Measurements from ENCODE around the gene MTMR2.

The MTMR2 gene

GRCh38 chr11:95803973-95804372 lies 119.9 kb downstream of the MTMR2 start:
- DNase-seq, result no peak
- TF ChIP-seq, protein P1, sequence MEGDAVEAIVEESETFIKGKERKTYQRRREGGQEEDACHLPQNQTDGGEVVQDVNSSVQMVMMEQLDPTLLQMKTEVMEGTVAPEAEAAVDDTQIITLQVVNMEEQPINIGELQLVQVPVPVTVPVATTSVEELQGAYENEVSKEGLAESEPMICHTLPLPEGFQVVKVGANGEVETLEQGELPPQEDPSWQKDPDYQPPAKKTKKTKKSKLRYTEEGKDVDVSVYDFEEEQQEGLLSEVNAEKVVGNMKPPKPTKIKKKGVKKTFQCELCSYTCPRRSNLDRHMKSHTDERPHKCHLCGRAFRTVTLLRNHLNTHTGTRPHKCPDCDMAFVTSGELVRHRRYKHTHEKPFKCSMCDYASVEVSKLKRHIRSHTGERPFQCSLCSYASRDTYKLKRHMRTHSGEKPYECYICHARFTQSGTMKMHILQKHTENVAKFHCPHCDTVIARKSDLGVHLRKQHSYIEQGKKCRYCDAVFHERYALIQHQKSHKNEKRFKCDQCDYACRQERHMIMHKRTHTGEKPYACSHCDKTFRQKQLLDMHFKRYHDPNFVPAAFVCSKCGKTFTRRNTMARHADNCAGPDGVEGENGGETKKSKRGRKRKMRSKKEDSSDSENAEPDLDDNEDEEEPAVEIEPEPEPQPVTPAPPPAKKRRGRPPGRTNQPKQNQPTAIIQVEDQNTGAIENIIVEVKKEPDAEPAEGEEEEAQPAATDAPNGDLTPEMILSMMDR (IDR thresholded peaks at IDR 0.05; ENCODE audit: low read depth, low read length), result no peak
- peaks cover 60% of the 10 kb centered on the region for H3K36me3 ChIP-seq

DNA sequence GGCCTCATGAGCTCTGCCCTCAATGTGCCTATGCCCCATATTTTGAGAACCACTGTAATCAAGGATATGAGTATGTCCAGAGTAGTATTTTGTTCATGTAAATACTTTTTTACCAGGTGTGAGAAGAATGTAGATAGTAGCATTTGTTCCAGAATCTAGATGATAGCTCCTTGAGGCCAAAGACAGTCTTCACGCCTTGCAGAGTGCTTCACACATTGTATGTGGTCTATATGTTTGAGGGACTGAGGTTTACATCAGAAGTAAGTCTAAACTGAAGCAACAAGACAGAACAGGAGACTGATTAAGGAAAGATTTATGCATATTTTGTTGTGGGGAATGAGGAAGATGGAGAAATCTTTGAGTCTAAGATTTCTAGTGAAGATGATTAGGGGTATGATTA lies 121.1 kb downstream of the MTMR2 start:
- TF ChIP-seq, protein P1 (IDR thresholded peaks at IDR 0.05; ENCODE audit: low read depth, low read length), result no peak
- H3K4me3 ChIP-seq (ENCODE audit: low read depth, low read length), result no peak overlapping the region
- H3K9me3 ChIP-seq (ENCODE audit: severe bottlenecking), result peaks cover 2% of the 10 kb centered on the region
- H3K36me3 ChIP-seq, result peaks cover 60% of the 10 kb centered on the region
- DNase-seq, result no peak
- H3K27ac ChIP-seq, result no peak overlapping the region
- H3K27me3 ChIP-seq (ENCODE audit: insufficient read depth, low read depth, severe bottlenecking), result no peaks in the 10 kb centered on the region

More at GRCh38 chr11:95803973-95804372, 119.9 kb downstream of the MTMR2 start:
- Histone ChIP-seq H3K9me3 (ENCODE audit: severe bottlenecking) (peaks cover 2% of the 10 kb centered on the region), H3K27ac (no peak overlapping the region), H3K27me3 (ENCODE audit: insufficient read depth, low read depth, severe bottlenecking) (no peaks in the 10 kb centered on the region), H3K4me3 (ENCODE audit: low read depth, low read length) (no peak overlapping the region)

GRCh38 chr11:95800438-95800837 lies 123.5 kb downstream of the MTMR2 start:
- no peaks in the 10 kb centered on the region for H3K27me3 ChIP-seq (ENCODE audit: insufficient read depth, low read depth, severe bottlenecking)
- no peak overlapping the region for H3K4me3 ChIP-seq (ENCODE audit: low read depth, low read length)
- no peak for DNase-seq
- TF ChIP-seq, protein P1 (IDR thresholded peaks at IDR 0.05; ENCODE audit: low read depth, low read length), result no peak
- H3K9me3 ChIP-seq (ENCODE audit: severe bottlenecking), result no peaks in the 10 kb centered on the region
- peaks cover 42% of the 10 kb centered on the region for H3K36me3 ChIP-seq
- H3K27ac ChIP-seq, result no peak overlapping the region

DNA sequence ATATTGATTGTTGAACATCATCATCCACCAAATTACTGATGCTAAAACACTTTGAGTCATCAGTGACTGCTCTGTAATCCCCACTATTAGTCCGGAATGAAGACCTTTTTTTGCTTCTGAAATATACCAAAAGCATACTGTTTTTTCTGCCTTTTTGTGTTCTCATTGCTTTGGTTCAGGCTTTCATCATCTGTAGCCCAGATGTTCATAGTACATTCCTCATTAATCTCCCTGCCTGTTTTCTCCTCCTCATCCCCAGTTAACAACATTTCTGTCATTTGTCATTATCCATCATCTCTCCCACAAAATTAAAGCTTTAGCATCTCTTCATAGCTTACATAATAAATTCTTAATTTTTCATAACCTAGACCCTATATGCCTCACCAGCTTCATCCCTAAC lies 124.4 kb downstream of the MTMR2 start:
- H3K36me3 ChIP-seq, result peaks cover 35% of the 10 kb centered on the region

DNA sequence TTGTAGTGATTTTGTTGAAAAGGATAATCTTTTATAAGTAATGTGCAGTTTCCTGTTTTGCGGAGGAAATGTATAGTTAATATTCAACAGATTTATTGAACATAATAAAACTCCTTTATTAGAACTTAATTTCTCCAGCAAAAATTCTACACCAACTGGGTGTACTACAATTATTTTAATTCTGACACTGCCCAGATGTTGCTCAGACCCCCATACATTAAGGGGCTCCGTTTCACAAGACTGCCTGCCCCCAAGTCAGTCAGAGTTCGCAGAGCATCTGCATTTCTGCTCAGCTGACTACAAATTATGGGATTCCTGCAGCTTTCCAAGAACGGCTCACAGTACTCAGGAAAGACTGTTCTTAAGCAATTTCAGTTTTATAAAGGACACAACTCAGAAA lies 127.4 kb downstream of the MTMR2 start:
- H3K4me3 ChIP-seq (ENCODE audit: low read depth, low read length), result no peak overlapping the region
- no peaks in the 10 kb centered on the region for H3K9me3 ChIP-seq (ENCODE audit: severe bottlenecking)
- TF ChIP-seq, protein P1 (IDR thresholded peaks at IDR 0.05; ENCODE audit: low read depth, low read length), result no peak
- H3K27me3 ChIP-seq (ENCODE audit: insufficient read depth, low read depth, severe bottlenecking), result no peaks in the 10 kb centered on the region
- no peak overlapping the region for H3K27ac ChIP-seq
- DNase-seq, result no peak
- peaks cover 19% of the 10 kb centered on the region for H3K36me3 ChIP-seq

More for the DNA sequence above, 124.4 kb downstream of the MTMR2 start:
- Histone ChIP-seq H3K27me3 (ENCODE audit: insufficient read depth, low read depth, severe bottlenecking) (no peaks in the 10 kb centered on the region), H3K4me3 (ENCODE audit: low read depth, low read length) (no peak overlapping the region), H3K27ac (no peak overlapping the region), H3K9me3 (ENCODE audit: severe bottlenecking) (no peaks in the 10 kb centered on the region)
- TF ChIP-seq, protein P1 (IDR thresholded peaks at IDR 0.05; ENCODE audit: low read depth, low read length), result no peak
- no peak for DNase-seq

DNA sequence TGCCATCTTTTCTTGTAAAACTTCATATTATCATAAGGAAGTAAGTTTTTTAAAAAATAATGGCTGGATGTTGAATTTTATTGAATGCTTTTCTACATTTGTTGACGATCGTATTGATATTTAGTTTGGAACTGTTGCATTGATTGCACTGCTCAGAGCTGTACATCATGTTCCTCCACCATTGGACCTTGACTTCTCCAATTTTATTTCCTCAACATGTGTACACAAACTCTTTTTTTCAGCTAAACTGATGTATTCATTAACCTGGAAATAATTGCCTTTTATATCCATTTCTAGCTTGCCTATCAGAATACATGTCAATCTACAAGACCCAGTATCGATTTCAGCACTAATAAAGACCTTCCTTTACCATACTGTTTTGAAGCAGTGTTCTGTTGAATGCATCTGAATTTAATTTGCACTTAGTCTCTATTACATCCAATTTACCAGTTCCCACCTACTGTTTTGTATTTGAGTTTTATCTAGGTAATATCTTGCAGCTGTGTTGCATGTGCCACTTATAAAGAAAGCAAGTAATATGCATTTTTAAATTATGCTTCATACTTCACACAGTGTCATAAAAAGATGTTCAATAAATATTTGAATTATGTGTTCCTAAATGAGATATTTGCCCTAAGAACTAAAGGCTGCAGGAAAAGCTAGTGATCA lies 128.1 kb downstream of the MTMR2 start:
- no peak for DNase-seq
- peaks cover 16% of the 10 kb centered on the region for H3K36me3 ChIP-seq
- TF ChIP-seq, protein P1 (IDR thresholded peaks at IDR 0.05; ENCODE audit: low read depth, low read length), result no peak
- no peaks in the 10 kb centered on the region for H3K9me3 ChIP-seq (ENCODE audit: severe bottlenecking)
- H3K27me3 ChIP-seq (ENCODE audit: insufficient read depth, low read depth, severe bottlenecking), result no peaks in the 10 kb centered on the region
- H3K4me3 ChIP-seq (ENCODE audit: low read depth, low read length), result no peak overlapping the region
- no peak overlapping the region for H3K27ac ChIP-seq
